Fibroblast of lung (primary cell): Measurements from ENCODE around the gene USP7.

ENCODE experiments used
- CTCF ChIP-seq, 2 donors: IDR thresholded peaks in 1 of 2; conservative IDR thresholded peaks in 1 of 2; 1 replicate in 1 of 2; 2 replicates in 1 of 2; pipeline ENCODE4 v1.5.1; 2011 to 2012; ENCODE audit warnings: low read length in 2 of 2, control low read depth in 1 of 2, inconsistent platforms in 1 of 2, low read depth in 1 of 2, mild to moderate bottlenecking in 1 of 2
- EZH2 ChIP-seq: IDR thresholded peaks from 2 replicates; pipeline ENCODE4 v1.5.1; 2012; ENCODE audit warnings: low read length, control low read depth, mild to moderate bottlenecking; ENCODE audit errors: missing control alignments

- TF ChIP-seq CTCF (conservative IDR thresholded peaks at IDR 0.05 in 1 of 2, IDR thresholded peaks at IDR 0.05 in 1 of 2; ENCODE audit: low read depth in 1 of 2, low read length in 2 of 2) (no peak), EZH2 (no peak)
Measured at GRCh38 chr16:8926827-8927226, 36.9 kb downstream of the USP7 start.
